CD14-positive monocyte (primary cell): Measurements from ENCODE around the gene POU2AF1. TPM values are rescaled to one million over a fixed set of nuclear protein-coding genes. Genes with fewer than 3 reads are reported as not detected.

ENCODE experiments used
- DNase-seq, 3 donors: peaks; one replicate each; pipeline ENCODE4 v3.0.0-alpha.2; 2011 to 2022
- H2AFZ ChIP-seq: 2 replicates; pipeline ENCODE4 v1.6.0; 2012; ENCODE audit warnings: mild to moderate bottlenecking, low read depth, low read length, inconsistent platforms; ENCODE audit not compliant: insufficient read depth, poor library complexity, severe bottlenecking
- H3K27ac ChIP-seq, 2 donors: 1 replicate in 1 of 2; 2 replicates in 1 of 2; pipeline ENCODE4 v1.5.1; 2012 to 2013; ENCODE audit warnings: low read length in 2 of 2, control low read depth in 1 of 2, inconsistent platforms in 1 of 2, low read depth in 1 of 2, mild to moderate bottlenecking in 1 of 2
- H3K27me3 ChIP-seq, 2 donors: one replicate each; pipeline versions ENCODE4 v1.6.0 to v1.6.1; 2011 to 2013; ENCODE audit warnings: low read length in 2 of 2; ENCODE audit not compliant: control insufficient read depth in 2 of 2, insufficient read depth in 2 of 2
- H3K36me3 ChIP-seq, 2 donors: replicated peaks in 1 of 2; 1 replicate in 1 of 2; 2 replicates in 1 of 2; pipeline versions ENCODE4 v1.5.1 to v1.6.1; 2012 to 2013; ENCODE audit warnings: low read length in 2 of 2, control low read depth in 1 of 2, inconsistent platforms in 1 of 2, mild to moderate bottlenecking in 1 of 2; ENCODE audit not compliant: insufficient read depth in 2 of 2, control insufficient read depth in 1 of 2
- H3K4me1 ChIP-seq, 2 donors: 1 replicate in 1 of 2; 2 replicates in 1 of 2; pipeline versions ENCODE4 v1.5.1 to v1.6.1; 2012 to 2013; ENCODE audit warnings: low read length in 2 of 2, control low read depth in 1 of 2, inconsistent platforms in 1 of 2, mild to moderate bottlenecking in 1 of 2, moderate library complexity in 1 of 2; ENCODE audit not compliant: insufficient read depth in 2 of 2, control insufficient read depth in 1 of 2
- H3K4me2 ChIP-seq: replicated peaks from 2 replicates; pipeline ENCODE3; 2012; ENCODE audit warnings: low read length, moderate library complexity, mild to moderate bottlenecking; ENCODE audit not compliant: poor library complexity, severe bottlenecking; ENCODE audit errors: extremely low read depth
- H3K4me3 ChIP-seq, 3 experiments: fragments of 200-600 bp in 1 of 3; sonication (generic) in 1 of 3; replicated peaks in 1 of 3; 1 replicate in 2 of 3; 2 replicates in 1 of 3; pipeline ENCODE4 v1.5.1; 2011 to 2013; ENCODE audit warnings: low read length in 3 of 3, mild to moderate bottlenecking in 3 of 3, control low read depth in 2 of 3, low read depth in 2 of 3, inconsistent platforms in 1 of 3, moderate library complexity in 1 of 3
- H3K79me2 ChIP-seq: 2 replicates; pipeline ENCODE4 v1.6.0; 2012; ENCODE audit warnings: mild to moderate bottlenecking, control low read depth, inconsistent platforms, low read length, moderate library complexity; ENCODE audit not compliant: insufficient read depth
- H3K9ac ChIP-seq: 2 replicates; pipeline ENCODE4 v1.6.0; 2017; ENCODE audit warnings: low read length, mild to moderate bottlenecking; ENCODE audit not compliant: insufficient read depth, poor library complexity, severe bottlenecking
- H3K9me3 ChIP-seq, 2 donors: replicated peaks in 1 of 2; 1 replicate in 1 of 2; 2 replicates in 1 of 2; pipeline versions ENCODE4 v1.5.1 to v1.6.1; 2012 to 2013; ENCODE audit warnings: low read length in 2 of 2, control low read depth in 1 of 2; ENCODE audit not compliant: control insufficient read depth in 1 of 2, insufficient read depth in 1 of 2
- H4K20me1 ChIP-seq: 2 replicates; pipeline ENCODE4 v1.6.0; 2012; ENCODE audit warnings: mild to moderate bottlenecking, low read length, control low read depth, moderate library complexity; ENCODE audit not compliant: insufficient read depth
- H3K27ac Mint-ChIP-seq, 7 donors: one replicate each; pipeline ENCODE4 v1.8.0; 2020; ENCODE audit warnings: mild to moderate bottlenecking in 7 of 7, mixed read lengths in 7 of 7, moderate library complexity in 6 of 7, inconsistent platforms in 2 of 7
- H3K27me3 Mint-ChIP-seq, 3 donors: one replicate each; pipeline ENCODE4 v1.8.0; 2021 to 2022; ENCODE audit warnings: low read depth in 3 of 3, mild to moderate bottlenecking in 3 of 3, mixed read lengths in 3 of 3, moderate library complexity in 3 of 3, inconsistent platforms in 1 of 3
- H3K36me3 Mint-ChIP-seq, 2 donors: one replicate each; pipeline ENCODE4 v1.8.0; 2020; ENCODE audit warnings: mixed read lengths in 2 of 2, inconsistent platforms in 1 of 2, mild to moderate bottlenecking in 1 of 2
- H3K4me1 Mint-ChIP-seq: one replicate; pipeline ENCODE4 v1.8.0; 2020; ENCODE audit warnings: mild to moderate bottlenecking, mixed read lengths
- H3K4me3 Mint-ChIP-seq, 2 donors: one replicate each; pipeline ENCODE4 v1.8.0; 2020; ENCODE audit warnings: mild to moderate bottlenecking in 2 of 2, mixed read lengths in 2 of 2, moderate library complexity in 1 of 2
- H3K9me3 Mint-ChIP-seq, 7 donors: one replicate each; pipeline ENCODE4 v1.8.0; 2020 to 2022; ENCODE audit warnings: mixed read lengths in 7 of 7, mild to moderate bottlenecking in 6 of 7, moderate library complexity in 6 of 7, inconsistent platforms in 2 of 7
- WGBS: methylation state at CpG from one replicate; pipeline ENCODE4 v1.1.5; 2013; ENCODE audit warnings: missing lambda C conversion rate; ENCODE audit not compliant: insufficient coverage; 5-methylcytosine and 5-hydroxymethylcytosine counted together
- intact Hi-C, 2 donors: fragments of 100-400 bp; cut with micrococcal nuclease; formaldehyde crosslinking; loops; one replicate each; pipeline versions ENCODE4 v1.15.0 to v1.15.1; 2023
- polyA plus RNA-seq, 3 donors: library from polyadenylated mRNA; depleted of rRNA in 1 of 3; unstranded in 2 of 3; stranded (reverse) in 1 of 3; fragments of 300-500 nt in 2 of 3; fragments of >200 nt in 1 of 3; fragmentation: Illumina TruSeq in 2 of 3; gene quantifications; 1 replicate in 2 of 3; 2 replicates in 1 of 3; pipeline ENCODE4 v1.2.3, GENCODE V29; 2012 to 2021
- TF ChIP-seq, protein P1 (sequence below): fragments of 200-600 bp; IDR thresholded peaks from one replicate; pipeline ENCODE4 v1.8.0; 2022; ENCODE audit warnings: antibody characterized with exemption, mild to moderate bottlenecking

POU2AF1 gene
- polyA plus RNA-seq, 3 donors: 0.07 to 0.12 (median 0.09) TPM

- Mint-ChIP-seq H3K4me1 (no peaks in the 10 kb centered on the region), H3K9me3 (no peaks in the 10 kb centered on the region), H3K4me3 (no peak overlapping the region), H3K36me3 (no peaks in the 10 kb centered on the region), H3K27ac (no peak overlapping the region), H3K27me3 (peaks cover 0 to 7% (median 0%) of the 10 kb centered on the region in 3 donors)
- intact Hi-C loops: no loop called here
- H3K27ac ChIP-seq: no peak overlapping the region
- no peaks in the 10 kb centered on the region for H3K9me3 ChIP-seq
- no peak overlapping the region for H2AFZ ChIP-seq
- H3K4me2 ChIP-seq: no peak overlapping the region
- H3K9ac ChIP-seq: no peak overlapping the region
- no peak for DNase-seq
- no peaks in the 10 kb centered on the region for H3K79me2 ChIP-seq
- H3K27me3 ChIP-seq: no peaks in the 10 kb centered on the region
- H4K20me1 ChIP-seq: no peaks in the 10 kb centered on the region
- H3K4me3 ChIP-seq: no peak overlapping the region
- H3K36me3 ChIP-seq: no peaks in the 10 kb centered on the region
- TF ChIP-seq, protein P1, sequence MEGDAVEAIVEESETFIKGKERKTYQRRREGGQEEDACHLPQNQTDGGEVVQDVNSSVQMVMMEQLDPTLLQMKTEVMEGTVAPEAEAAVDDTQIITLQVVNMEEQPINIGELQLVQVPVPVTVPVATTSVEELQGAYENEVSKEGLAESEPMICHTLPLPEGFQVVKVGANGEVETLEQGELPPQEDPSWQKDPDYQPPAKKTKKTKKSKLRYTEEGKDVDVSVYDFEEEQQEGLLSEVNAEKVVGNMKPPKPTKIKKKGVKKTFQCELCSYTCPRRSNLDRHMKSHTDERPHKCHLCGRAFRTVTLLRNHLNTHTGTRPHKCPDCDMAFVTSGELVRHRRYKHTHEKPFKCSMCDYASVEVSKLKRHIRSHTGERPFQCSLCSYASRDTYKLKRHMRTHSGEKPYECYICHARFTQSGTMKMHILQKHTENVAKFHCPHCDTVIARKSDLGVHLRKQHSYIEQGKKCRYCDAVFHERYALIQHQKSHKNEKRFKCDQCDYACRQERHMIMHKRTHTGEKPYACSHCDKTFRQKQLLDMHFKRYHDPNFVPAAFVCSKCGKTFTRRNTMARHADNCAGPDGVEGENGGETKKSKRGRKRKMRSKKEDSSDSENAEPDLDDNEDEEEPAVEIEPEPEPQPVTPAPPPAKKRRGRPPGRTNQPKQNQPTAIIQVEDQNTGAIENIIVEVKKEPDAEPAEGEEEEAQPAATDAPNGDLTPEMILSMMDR: no peak
- 88% methylated on average over 2 of the region's 4 CpGs for WGBS
- no peaks in the 10 kb centered on the region for H3K4me1 ChIP-seq
Observed at GRCh38 chr11:111326824-111327223, 52.3 kb downstream of the POU2AF1 start.

DNA sequence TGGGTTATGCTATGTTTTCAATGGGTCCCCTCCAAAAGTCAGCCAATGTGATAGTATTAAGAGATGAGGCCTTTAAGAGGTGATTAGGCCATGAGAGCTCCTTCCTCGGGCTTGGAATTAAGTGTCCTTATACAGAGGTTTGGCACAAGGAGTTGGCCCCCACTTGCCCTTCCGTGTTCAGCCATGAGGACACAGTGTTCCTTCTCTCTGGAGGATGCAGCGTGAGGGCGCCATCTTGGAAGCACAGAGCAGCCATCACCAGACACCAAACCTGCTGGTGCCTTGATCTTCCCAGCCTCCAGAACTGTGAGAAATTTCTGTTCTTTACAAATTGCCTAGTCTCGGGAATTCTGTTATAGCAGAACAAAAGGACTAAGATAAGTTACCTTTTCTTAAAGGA, 53.8 kb downstream of the POU2AF1 start:
- Histone ChIP-seq H3K27me3 (no peaks in the 10 kb centered on the region), H2AFZ (no peak overlapping the region), H3K4me2 (no peak overlapping the region), H3K36me3 (no peaks in the 10 kb centered on the region), H3K4me1 (no peaks in the 10 kb centered on the region), H3K9ac (no peak overlapping the region), H3K27ac (no peak overlapping the region), H3K79me2 (no peaks in the 10 kb centered on the region), H4K20me1 (no peaks in the 10 kb centered on the region), H3K4me3 (no peak overlapping the region), H3K9me3 (no peaks in the 10 kb centered on the region)
- H3K4me1 Mint-ChIP-seq: no peaks in the 10 kb centered on the region
- no peak overlapping the region for H3K27ac Mint-ChIP-seq
- DNase-seq: no peak
- intact Hi-C loops: no loop called here
- H3K27me3 Mint-ChIP-seq: peaks cover 0 to 9% (median 5%) of the 10 kb centered on the region in 3 donors
- WGBS: 90% methylated on average over 3 of the region's 5 CpGs
- TF ChIP-seq, protein P1: no peak
- no peaks in the 10 kb centered on the region for H3K36me3 Mint-ChIP-seq
- H3K4me3 Mint-ChIP-seq: no peak overlapping the region
- H3K9me3 Mint-ChIP-seq: no peaks in the 10 kb centered on the region
